Fibroblast of skin of right biceps (primary cell): ENCODE measurements around the gene LIM2.
"Not testable (repeated sequence)": the region's sequence is repeated elsewhere in the genome, so short reads cannot be mapped to it uniquely, and the experiment has no call there.

Experiments used
- DNase-seq: peaks from one replicate; pipeline ENCODE4 v3.0.0-alpha.2; 2013

LIM2 gene

GRCh38 chr19:51387924-51388389, at the start of gene LIM2:
LIM2 (minus strand) TSS chr19:51387974; CDS start chr19:51387443, 531 bp downstream.
- no peak for DNase-seq

DNA sequence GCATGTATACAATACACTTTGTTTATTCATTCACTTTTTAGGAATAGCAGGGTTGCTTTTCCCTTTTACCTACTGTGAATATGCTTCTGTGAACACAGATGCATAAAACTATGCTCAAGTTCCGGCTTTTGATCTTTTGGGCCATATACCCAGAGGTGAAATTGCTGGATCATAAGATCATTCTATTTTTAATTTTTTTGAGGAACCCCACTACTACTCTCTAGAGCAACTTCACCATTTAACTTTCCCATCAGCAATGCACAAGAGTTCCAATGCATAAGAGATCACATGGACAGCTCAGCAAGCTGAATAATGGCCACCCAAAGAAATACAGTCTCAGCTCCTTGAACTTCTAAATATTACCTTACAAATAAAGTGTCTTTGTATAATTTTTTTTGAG, 46.7 kb upstream of the LIM2 start:
- no peak for DNase-seq

- DNase-seq, result no peak
Measured at GRCh38 chr19:51433043-51433442, 45.3 kb upstream of the LIM2 start.

DNA sequence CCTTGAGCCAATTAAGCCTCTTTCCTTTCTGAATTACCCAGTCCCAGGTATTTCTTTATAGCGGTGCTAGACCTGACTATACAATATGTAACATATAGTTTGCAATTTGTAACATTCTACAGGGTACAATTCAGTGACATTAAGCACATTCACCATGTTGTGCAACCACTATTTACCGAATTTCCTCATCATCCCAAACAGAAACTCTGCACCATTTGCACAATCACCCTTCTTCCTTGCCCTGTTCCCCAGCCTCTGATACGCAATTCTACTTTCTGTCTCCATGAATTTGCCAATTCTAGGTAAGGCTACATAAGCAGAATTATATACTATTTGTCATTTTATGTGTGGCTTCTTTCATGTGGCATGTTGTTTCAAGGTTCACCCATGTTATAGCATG, 43.4 kb upstream of the LIM2 start:
- no peak for DNase-seq

GRCh38 chr19:51430221-51430620, 42.4 kb upstream of the LIM2 start:
- DNase-seq, result no peak

- no peak for DNase-seq
Measured at GRCh38 chr19:51427201-51427600, 39.4 kb upstream of the LIM2 start.

DNA sequence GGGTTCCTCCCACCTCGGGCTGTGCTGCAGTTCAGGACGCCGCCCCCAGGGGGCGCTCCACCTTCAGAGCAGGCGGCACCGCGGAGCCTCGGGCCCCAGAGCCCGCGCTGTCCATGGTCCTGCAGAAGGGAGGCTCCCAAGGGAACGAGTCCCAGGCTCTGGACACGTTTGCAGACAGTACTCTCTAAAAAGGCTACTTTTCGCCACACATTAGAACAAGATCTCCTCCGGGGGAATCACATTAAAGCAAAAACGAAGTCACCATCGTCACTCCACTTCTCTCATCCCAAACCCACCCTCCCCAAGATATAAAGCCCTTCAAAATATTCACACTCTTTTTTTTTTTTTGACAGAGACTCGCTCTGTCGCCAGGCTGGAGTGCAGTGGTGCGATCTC, 34.3 kb upstream of the LIM2 start:
- peak; percentile 66 for DNase-seq

GRCh38 chr19:51421229-51422052, 33.7 kb upstream of the LIM2 start:
- DNase-seq, result no peak

GRCh38 chr19:51420511-51420910, 32.7 kb upstream of the LIM2 start:
- not testable (repeated sequence) for DNase-seq

GRCh38 chr19:51418707-51419106, 30.9 kb upstream of the LIM2 start:
- no peak for DNase-seq

DNA sequence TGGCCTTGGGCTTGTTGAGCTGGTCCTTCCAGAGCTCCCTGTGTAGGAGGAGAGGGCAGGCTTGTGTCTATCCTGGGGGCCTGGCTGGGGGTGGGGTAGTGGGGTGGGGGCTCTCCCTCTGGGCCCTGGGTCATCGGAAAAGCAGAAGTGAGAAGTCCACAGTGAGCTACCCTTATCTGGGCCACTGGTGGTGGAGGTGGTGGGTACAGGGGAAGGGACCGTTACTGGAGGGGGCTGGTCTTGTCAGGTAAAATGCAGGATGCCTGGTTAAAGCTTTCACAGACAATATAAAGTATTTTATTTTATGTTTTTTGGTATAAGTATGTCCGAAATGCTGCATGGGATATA, 30.0 kb upstream of the LIM2 start:
- no peak for DNase-seq

- DNase-seq, result no peak
Measured at GRCh38 chr19:51417107-51417809, 29.5 kb upstream of the LIM2 start, which contains the start of gene SIGLEC10. SIGLEC10 (minus strand) TSS chr19:51417642; CDS start chr19:51417581, 61 bp downstream.

GRCh38 chr19:51416422-51416821, 28.6 kb upstream of the LIM2 start:
- DNase-seq, result not testable (repeated sequence)

DNA sequence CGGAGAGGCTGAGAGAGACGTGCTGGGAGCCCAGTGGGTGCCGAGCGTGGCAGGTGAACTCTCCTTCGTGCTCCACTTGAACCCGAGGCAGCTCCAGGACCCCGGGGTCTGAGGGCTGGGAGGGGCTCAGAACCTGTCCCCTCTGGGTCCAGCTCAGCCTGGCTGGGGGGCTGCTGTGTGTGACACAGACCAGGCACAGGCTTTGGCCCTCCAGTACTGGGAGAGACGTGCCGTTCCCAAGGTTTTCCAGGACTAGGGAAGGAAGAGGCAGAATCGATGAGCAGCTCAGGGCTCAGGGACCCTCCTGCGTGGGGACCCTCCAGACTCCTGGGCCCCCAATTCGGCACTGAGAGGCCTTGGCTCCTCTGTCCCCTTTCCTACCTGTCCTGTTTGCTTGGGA, 27.4 kb upstream of the LIM2 start:
- DNase-seq, result no peak

DNA sequence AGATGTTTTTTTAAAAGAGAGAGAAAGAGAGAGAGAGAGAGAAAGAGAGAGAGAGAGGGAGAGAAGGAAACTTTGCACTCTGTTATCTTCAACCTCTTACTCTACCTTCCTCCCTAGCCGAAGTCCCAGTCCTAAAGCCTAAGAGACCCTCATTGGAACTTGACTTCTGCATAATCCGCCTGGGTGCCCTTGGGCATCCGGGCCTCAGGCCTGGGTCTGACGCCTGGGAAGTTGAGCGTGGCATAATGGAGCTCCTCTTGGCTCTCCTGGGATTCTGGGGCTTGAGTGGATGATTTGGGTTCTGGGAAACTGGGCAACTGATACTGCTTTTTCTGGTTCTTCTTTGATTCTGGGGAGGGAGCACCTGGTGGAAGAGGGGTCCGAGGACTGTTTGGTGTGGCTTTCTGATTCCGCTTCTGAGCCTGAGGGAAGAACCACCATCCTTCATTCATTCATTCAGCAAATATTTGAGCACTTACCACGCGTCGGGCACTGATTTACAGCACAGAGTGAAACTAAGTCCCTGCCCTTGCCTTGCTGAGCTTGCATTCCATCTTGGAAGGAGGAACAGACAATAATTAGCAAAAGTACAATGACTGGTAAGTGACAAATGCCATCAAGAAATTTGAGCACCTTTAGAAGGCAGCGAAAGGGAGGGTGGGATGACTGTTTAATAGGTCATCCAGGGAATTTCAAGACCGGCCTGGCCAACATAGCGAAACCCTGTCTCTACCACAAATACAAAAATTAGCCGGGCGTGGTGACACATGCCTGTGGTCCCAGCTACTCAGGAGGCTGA, 23.4 kb upstream of the LIM2 start:
- no peak for DNase-seq

GRCh38 chr19:51407511-51408131, 19.8 kb upstream of the LIM2 start:
- DNase-seq, result peak; percentile 13

GRCh38 chr19:51402117-51402516, 14.3 kb upstream of the LIM2 start:
- DNase-seq, result no peak

DNA sequence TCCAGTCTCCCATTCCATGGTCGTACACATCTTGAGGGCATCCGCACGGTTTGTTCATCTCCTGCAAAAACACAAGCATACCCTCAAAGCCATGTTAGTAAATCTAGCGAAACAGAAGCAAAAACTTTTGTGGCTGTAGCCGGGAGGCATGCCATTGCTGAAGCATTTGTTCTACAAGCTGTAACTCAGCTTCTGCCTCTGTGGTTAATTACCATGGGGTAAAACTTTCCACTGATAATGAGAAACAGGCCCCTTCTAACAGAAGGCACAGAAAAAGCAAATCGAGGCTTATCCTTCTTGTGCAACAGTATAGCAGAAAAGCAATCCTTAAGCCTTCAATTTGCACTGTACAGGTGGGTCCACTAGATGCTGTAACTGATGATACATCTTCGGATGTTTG, 12.2 kb upstream of the LIM2 start:
- not testable (repeated sequence) for DNase-seq

GRCh38 chr19:51399231-51399630, 11.5 kb upstream of the LIM2 start:
- no peak for DNase-seq

DNA sequence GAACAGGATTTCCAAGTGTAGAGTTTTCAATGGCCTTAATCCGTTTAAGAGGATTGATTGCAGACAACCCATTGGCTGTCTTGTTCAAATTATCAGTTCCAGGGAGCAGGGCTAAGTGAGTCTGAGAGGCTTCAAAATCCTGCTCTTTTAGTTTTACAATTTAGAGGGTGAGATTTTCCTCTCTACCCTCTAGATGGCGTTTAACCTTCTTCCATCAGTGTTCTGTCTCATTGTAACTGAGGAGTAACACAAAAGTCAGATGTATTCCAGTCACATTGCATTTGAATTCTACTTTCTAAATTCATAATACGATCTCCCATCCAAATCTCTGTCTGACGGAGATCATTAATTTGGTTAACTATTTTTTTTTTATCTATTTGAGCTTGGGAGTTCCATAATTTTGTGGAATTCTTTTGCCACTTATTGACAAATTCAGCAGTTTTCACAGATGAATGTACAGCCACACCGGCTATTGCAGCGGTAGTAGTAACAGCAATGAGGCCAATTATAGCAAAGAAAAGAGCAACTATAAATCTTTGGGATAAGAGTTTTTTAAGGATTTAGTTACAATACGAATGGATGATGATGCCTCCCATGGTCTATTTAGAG, 10.4 kb upstream of the LIM2 start:
- peak; percentile 13 for DNase-seq

DNA sequence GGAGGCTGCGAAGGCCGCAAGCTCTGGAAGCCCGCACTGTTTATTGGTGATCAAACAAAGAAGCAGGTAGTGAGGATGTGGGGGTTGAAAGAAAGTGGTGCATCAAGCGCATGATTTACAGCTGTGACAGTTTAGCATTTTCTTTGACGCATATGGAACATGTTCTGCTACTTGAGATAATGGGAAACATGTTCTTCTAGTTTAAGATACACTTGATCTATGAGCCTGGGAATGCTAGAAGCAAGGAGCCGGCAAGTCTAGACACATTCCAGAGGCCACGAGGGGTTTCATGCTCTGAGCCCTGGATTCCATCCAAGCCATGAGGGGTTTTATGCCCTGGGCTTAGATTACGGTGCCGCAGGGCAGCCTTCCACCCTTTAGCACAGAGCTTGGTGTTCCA, 9.7 kb upstream of the LIM2 start:
- peak; percentile 45 for DNase-seq

GRCh38 chr19:51396175-51396574, 8.4 kb upstream of the LIM2 start:
- DNase-seq, result no peak
